H1 (cell line): Measurements from ENCODE around the gene TRAIP. TPM values are rescaled to one million over a fixed set of nuclear protein-coding genes. Genes with fewer than 3 reads are reported as not detected.
A peak's percentile ranks its signal among the peaks of the same experiment; 100 is the strongest.

Source experiments
- CTCF ChIA-PET: fragments of 300-600 bp; sonication (Branson Sonifier 250); formaldehyde crosslinking; loops from one replicate; lab custom pipeline; 2021; ENCODE audit not compliant: partially characterized antibody; lab: Charles Lee
- POLR2A ChIA-PET: fragments of 300-600 bp; sonication (Branson Sonifier 250); formaldehyde crosslinking; loops from one replicate; lab custom pipeline; 2021; ENCODE audit warnings: inconsistent platforms; ENCODE audit not compliant: partially characterized antibody; lab: Charles Lee
- DNase-seq, 2 experiments: peaks; one replicate each; pipeline versions ENCODE4 v3.0.0 to v3.0.0-alpha.2; 2010 to 2022; ENCODE audit warnings: low spot score in 2 of 2, low read depth in 1 of 2, mixed read lengths in 1 of 2
- FAIRE-seq: peaks from 2 replicates; lab custom pipeline; 2011; peaks lifted over from hg19 to GRCh38; lab: Jason Lieb, UNC
- H2AFZ ChIP-seq: 2 replicates; pipeline ENCODE4 v1.8.1; 2012; ENCODE audit warnings: low read length, inconsistent platforms
- H2AK5ac ChIP-seq: 2 replicates; pipeline ENCODE4 v1.6.1; 2013; ENCODE audit warnings: low read depth, low read length
- H2BK120ac ChIP-seq: replicated peaks from 2 replicates; pipeline ENCODE3; 2013; ENCODE audit warnings: low read depth, low read length, inconsistent platforms
- H2BK12ac ChIP-seq: 2 replicates; pipeline ENCODE4 v1.6.1; 2013; ENCODE audit warnings: low read depth, low read length
- H2BK15ac ChIP-seq: 2 replicates; pipeline ENCODE4 v1.6.1; 2013; ENCODE audit warnings: low read length
- H2BK20ac ChIP-seq: 2 replicates; pipeline ENCODE4 v1.6.1; 2013; ENCODE audit warnings: low read length
- H2BK5ac ChIP-seq: 2 replicates; pipeline ENCODE4 v1.6.1; 2013; ENCODE audit warnings: low read depth, low read length
- H3K14ac ChIP-seq: 2 replicates; pipeline ENCODE4 v1.6.1; 2013; ENCODE audit warnings: inconsistent platforms; ENCODE audit not compliant: insufficient read length
- H3K18ac ChIP-seq: 2 replicates; pipeline ENCODE4 v1.6.1; 2013; ENCODE audit warnings: low read length; ENCODE audit errors: extremely low read depth
- H3K23ac ChIP-seq: 2 replicates; pipeline ENCODE4 v1.6.1; 2013; ENCODE audit warnings: inconsistent platforms; ENCODE audit not compliant: insufficient read length
- H3K23me2 ChIP-seq: 2 replicates; pipeline ENCODE4 v1.6.1; 2013; ENCODE audit warnings: low read depth, low read length
- H3K27ac ChIP-seq: 2 replicates; pipeline ENCODE4 v1.6.1; 2011; ENCODE audit warnings: low read depth, low read length, inconsistent platforms
- H3K27me3 ChIP-seq, 4 experiments: replicated peaks in 1 of 4; 1 replicate in 1 of 4; 2 replicates in 3 of 4; pipeline versions ENCODE4 v1.6.1 to v1.8.1; 2011 to 2013; ENCODE audit warnings: low read length in 3 of 4, mild to moderate bottlenecking in 3 of 4, inconsistent platforms in 2 of 4, mixed read lengths in 2 of 4, moderate library complexity in 1 of 4; ENCODE audit not compliant: control insufficient read depth in 3 of 4, insufficient read depth in 3 of 4; ENCODE audit errors: extremely low read depth in 1 of 4
- H3K36me3 ChIP-seq, 4 experiments: 2 replicates each; pipeline versions ENCODE4 v1.6.1 to v1.8.1; 2011 to 2013; ENCODE audit warnings: mild to moderate bottlenecking in 4 of 4, low read length in 3 of 4, moderate library complexity in 2 of 4, control low read depth in 1 of 4, inconsistent platforms in 1 of 4; ENCODE audit not compliant: insufficient read depth in 4 of 4, control insufficient read depth in 2 of 4
- H3K4ac ChIP-seq: replicated peaks from 2 replicates; pipeline ENCODE3; 2013; ENCODE audit warnings: low read length, low read depth, mixed read lengths, inconsistent platforms; ENCODE audit not compliant: insufficient read length
- H3K4me1 ChIP-seq, 4 experiments: replicated peaks in 1 of 4; 1 replicate in 1 of 4; 2 replicates in 3 of 4; pipeline versions ENCODE4 v1.6.1 to v1.8.1; 2011 to 2013; ENCODE audit warnings: low read length in 3 of 4, inconsistent platforms in 2 of 4, mixed read lengths in 1 of 4; ENCODE audit not compliant: insufficient read depth in 4 of 4, control insufficient read depth in 3 of 4
- H3K4me2 ChIP-seq, 2 experiments: 2 replicates each; pipeline versions ENCODE4 v1.6.1 to v1.8.1; 2011 to 2013; ENCODE audit warnings: low read depth in 2 of 2, low read length in 2 of 2, control low read depth in 1 of 2, inconsistent platforms in 1 of 2, mild to moderate bottlenecking in 1 of 2; ENCODE audit not compliant: insufficient read depth in 1 of 2
- H3K4me3 ChIP-seq, 4 experiments: fragments of 200-600, 300-600 bp in 1 of 4; sonication (generic), shearing (Covaris generic), sonication (Bioruptor Twin) in 1 of 4; 2 replicates each; pipeline versions ENCODE4 v1.5.1 to v1.8.1; 2011 to 2016; ENCODE audit warnings: low read length in 4 of 4, low read depth in 3 of 4, control low read depth in 2 of 4, inconsistent platforms in 2 of 4, mild to moderate bottlenecking in 2 of 4, mixed read lengths in 1 of 4, moderate library complexity in 1 of 4; ENCODE audit not compliant: insufficient read depth in 2 of 4; ENCODE audit errors: extremely low read depth in 1 of 4
- H3K56ac ChIP-seq: replicated peaks from 2 replicates; pipeline ENCODE3; 2013; ENCODE audit warnings: low read depth, mild to moderate bottlenecking, mixed read lengths, low read length, inconsistent platforms; ENCODE audit not compliant: insufficient read length
- H3K79me1 ChIP-seq: 2 replicates; pipeline ENCODE4 v1.6.1; 2013; ENCODE audit warnings: low read depth, low read length, control low read depth
- H3K79me2 ChIP-seq, 2 experiments: 2 replicates each; pipeline versions ENCODE4 v1.6.1 to v1.8.1; 2012 to 2013; ENCODE audit warnings: low read length in 2 of 2, mild to moderate bottlenecking in 2 of 2, inconsistent platforms in 1 of 2; ENCODE audit not compliant: insufficient read depth in 2 of 2, control insufficient read depth in 1 of 2
- H3K9ac ChIP-seq, 4 experiments: replicated peaks in 1 of 4; 1 replicate in 1 of 4; 2 replicates in 3 of 4; pipeline versions ENCODE4 v1.6.1 to v1.8.1; 2011 to 2013; ENCODE audit warnings: low read depth in 3 of 4, low read length in 3 of 4, control low read depth in 2 of 4, mild to moderate bottlenecking in 2 of 4, moderate library complexity in 2 of 4, inconsistent platforms in 1 of 4; ENCODE audit errors: extremely low read depth in 1 of 4
- H3K9me3 ChIP-seq, 2 experiments: 2 replicates each; pipeline versions ENCODE4 v1.6.1 to v1.8.1; 2012 to 2013; ENCODE audit warnings: mild to moderate bottlenecking in 2 of 2, moderate library complexity in 2 of 2, control low read depth in 1 of 2, inconsistent platforms in 1 of 2, low read depth in 1 of 2, low read length in 1 of 2, mixed read lengths in 1 of 2; ENCODE audit not compliant: insufficient read depth in 2 of 2
- H4K20me1 ChIP-seq, 2 experiments: replicated peaks in 1 of 2; 2 replicates each; pipeline versions ENCODE3 to v1.8.1; 2011 to 2013; ENCODE audit warnings: inconsistent platforms in 2 of 2, low read length in 2 of 2, mild to moderate bottlenecking in 1 of 2; ENCODE audit not compliant: insufficient read depth in 2 of 2, control insufficient read depth in 1 of 2
- H4K5ac ChIP-seq: 2 replicates; pipeline ENCODE4 v1.6.1; 2013; ENCODE audit warnings: low read length, low read depth, mixed read lengths, inconsistent platforms; ENCODE audit not compliant: insufficient read length
- H4K8ac ChIP-seq: 2 replicates; pipeline ENCODE4 v1.8.0; 2013; ENCODE audit warnings: mild to moderate bottlenecking, moderate library complexity, low read length, inconsistent platforms; ENCODE audit not compliant: insufficient read depth; ENCODE audit errors: extremely low read depth
- H4K91ac ChIP-seq: replicated peaks from 2 replicates; pipeline ENCODE3; 2013; ENCODE audit warnings: low read length, mixed read lengths, inconsistent platforms; ENCODE audit not compliant: insufficient read length
- CBX5 ChIP-seq: fragments of 300-800, 300-1000 bp; sonication (generic); IDR thresholded peaks from 2 replicates; pipeline ENCODE4 v1.7.1; 2016; ENCODE audit warnings: antibody characterized with exemption, low read length, low read depth
- CEBPB ChIP-seq: IDR thresholded peaks from 2 replicates; pipeline ENCODE4 v1.6.1; 2012; ENCODE audit warnings: low read depth, low read length
- CHD1 ChIP-seq: IDR thresholded peaks from 2 replicates; pipeline ENCODE4 v1.6.1; 2012; ENCODE audit warnings: low read depth, low read length, improper control_type of control experiment
- CTBP2 ChIP-seq: IDR thresholded peaks from 2 replicates; pipeline ENCODE4 v1.7.0; 2011; ENCODE audit warnings: borderline replicate concordance, mild to moderate bottlenecking, moderate library complexity, mixed read lengths, low read length; ENCODE audit not compliant: insufficient read depth, insufficient read length
- E2F6 ChIP-seq: IDR thresholded peaks from 2 replicates; pipeline ENCODE4 v1.6.1; 2012; ENCODE audit warnings: inconsistent platforms
- EP300 ChIP-seq, 2 experiments: IDR thresholded peaks; 1 replicate in 1 of 2; 2 replicates in 1 of 2; pipeline ENCODE4 v1.6.1; 2011 to 2012; ENCODE audit warnings: low read depth in 2 of 2, low read length in 2 of 2, mild to moderate bottlenecking in 2 of 2, borderline replicate concordance in 1 of 2, inconsistent platforms in 1 of 2, moderate library complexity in 1 of 2
- GABPA ChIP-seq: IDR thresholded peaks from 2 replicates; pipeline ENCODE4 v1.6.1; 2011; ENCODE audit warnings: mild to moderate bottlenecking, low read length, moderate library complexity, borderline replicate concordance; ENCODE audit not compliant: insufficient read depth
- KDM5A ChIP-seq: fragments of 200-600 bp; IDR thresholded peaks from 2 replicates; pipeline ENCODE4 v1.7.1; 2012; ENCODE audit warnings: mild to moderate bottlenecking, low read length, inconsistent platforms, mixed read lengths
- RXRA ChIP-seq: IDR thresholded peaks from 2 replicates; pipeline ENCODE4 v1.6.1; 2011; ENCODE audit warnings: low read depth, mild to moderate bottlenecking, low read length, moderate library complexity; ENCODE audit not compliant: insufficient read depth
- SAP30 ChIP-seq: fragments of 300-600 bp; sonication (generic); IDR thresholded peaks from 2 replicates; pipeline ENCODE4 v1.7.1; 2012; ENCODE audit warnings: low read length, moderate library complexity, mild to moderate bottlenecking, inconsistent platforms; ENCODE audit not compliant: insufficient read depth, insufficient replicate concordance
- SP1 ChIP-seq: IDR thresholded peaks from 2 replicates; pipeline ENCODE4 v1.6.1; 2011; ENCODE audit warnings: low read depth, low read length
- SP2 ChIP-seq: IDR thresholded peaks from 2 replicates; pipeline ENCODE4 v1.6.1; 2012; ENCODE audit warnings: mild to moderate bottlenecking, low read length, inconsistent platforms
- TBP ChIP-seq: IDR thresholded peaks from 2 replicates; pipeline ENCODE4 v1.6.1; 2011; ENCODE audit warnings: low read depth, low read length, improper control_type of control experiment
- WGBS, 2 experiments: shearing (Covaris generic) in 1 of 2; methylation state at CpG; one replicate each; pipeline versions ENCODE4 v1.1.6 to v1.1.7; 2013 to 2015; ENCODE audit warnings: low lambda C conversion rate in 2 of 2, mixed read lengths in 2 of 2, inconsistent platforms in 1 of 2, low coverage in 1 of 2, missing lambda C conversion rate in 1 of 2; ENCODE audit not compliant: insufficient replicate concordance in 2 of 2, insufficient coverage in 1 of 2, insufficient read length in 1 of 2; ENCODE audit errors: extremely low coverage in 1 of 2, missing lambda C conversion rate in 1 of 2; 5-methylcytosine and 5-hydroxymethylcytosine counted together
- polyA plus RNA-seq, 7 experiments: library from polyadenylated mRNA; depleted of rRNA in 3 of 7; stranded (reverse) in 5 of 7; unstranded in 2 of 7; fragments of >200 nt in 5 of 7; fragments of 200-250 nt in 2 of 7; gene quantifications; 1 replicate in 5 of 7; 2 replicates in 1 of 7; 4 replicates in 1 of 7; pipeline versions ENCODE4 v1.2.1 to v1.2.3, GENCODE V29; 2011 to 2013; ENCODE audit warnings: missing spikeins in 2 of 7, mixed read lengths in 2 of 7
- total RNA-seq: library from RNA; stranded (reverse); fragmentation: NEBNext Ultra II Directional; extraction: Animal tissue kit (Norgen Biotek cat#: 25700); gene quantifications from 2 replicates; pipeline ENCODE4 v1.2.1, GENCODE V29; 2021

TRAIP gene
- total and polyA plus RNA-seq, 2 of the 8 experiments (the other 6 are each of a cell fraction or from before 2014, with no cell fraction given) = 27.7 to 28.1 TPM

GRCh38 chr3:49801160-49801559 is 55.2 kb downstream of the TRAIP start:
- Histone ChIP-seq H3K27me3 (peaks cover 0 to 18% (median 16%) of the 10 kb centered on the region in 4 experiments; a peak in 6 of 7 replicates), H4K20me1 (no peaks in the 10 kb centered on the region), H3K14ac (no peak overlapping the region), H3K4ac (no peak overlapping the region), H2BK15ac (peak overlapping the region; percentile 46; the same call in 1 of the 2 replicates), H3K4me1 (peaks cover 0 to 16% (median 13%) of the 10 kb centered on the region in 4 experiments; a peak in 5 of 7 replicates), H4K8ac (no peak overlapping the region), H3K79me1 (no peaks in the 10 kb centered on the region), H3K79me2 (no peaks in the 10 kb centered on the region), H3K27ac (no peak overlapping the region), H3K36me3 (no peaks in the 10 kb centered on the region), H2BK20ac (no peak overlapping the region), H3K9ac (no peak overlapping the region), H3K23me2 (peaks cover 8% of the 10 kb centered on the region; the same call in 1 of the 2 replicates), H3K9me3 (no peaks in the 10 kb centered on the region), H2AFZ (no peak overlapping the region), H2BK5ac (no peak overlapping the region), H4K5ac (no peak overlapping the region), H3K4me2 (no peak overlapping the region), H3K4me3 (no peak overlapping the region), H4K91ac (no peak overlapping the region), H2BK12ac (no peak overlapping the region), H2AK5ac (peak overlapping the region; percentile 58; the same call in 1 of the 2 replicates), H3K23ac (no peak overlapping the region), H2BK120ac (no peak overlapping the region), H3K56ac (no peak overlapping the region), H3K18ac (no peak overlapping the region)
- FAIRE-seq (no peak), DNase-seq (no peak)
- ChIA-PET CTCF (interaction anchor here (0.7 to 17.0 kb wide), 14 partner anchors 11 to 279 kb away, joined by 3 to 266 read pairs (median 7); partner anchors contain the start of gene UBA7), POLR2A (interaction anchor here (1.2 kb wide), 1 partner anchor 110 kb away, joined by 4 read pairs; no protein-coding TSS in a partner anchor)
- 93% methylated on average over 2 of the region's 2 CpGs; no CpG with 5 or more reads in 1 of the 2 experiments for WGBS, 2 experiments
- no peak for TF ChIP-seq CTBP2
- no peak for TF ChIP-seq KDM5A
- TF ChIP-seq GABPA = no peak
- TF ChIP-seq SP1 = no peak
- no peak for TF ChIP-seq RXRA
- no peak for TF ChIP-seq TBP
- TF ChIP-seq SP2 = no peak
- TF ChIP-seq EP300 (IDR thresholded peaks at IDR 0.05; ENCODE audit: borderline replicate concordance in 1 of 2, low read depth in 2 of 2, low read length in 2 of 2) = no peak
- no peak for TF ChIP-seq E2F6
- TF ChIP-seq CBX5 = no peak
- TF ChIP-seq CHD1 = no peak
- TF ChIP-seq SAP30 = no peak
- TF ChIP-seq CEBPB = no peak
